Measurements from ENCODE around the gene DEFB129.
"Not testable (repeated sequence)": the region's sequence is repeated elsewhere in the genome, so short reads cannot be mapped to it uniquely, and the experiment has no call there.

The DEFB129 gene

DNA sequence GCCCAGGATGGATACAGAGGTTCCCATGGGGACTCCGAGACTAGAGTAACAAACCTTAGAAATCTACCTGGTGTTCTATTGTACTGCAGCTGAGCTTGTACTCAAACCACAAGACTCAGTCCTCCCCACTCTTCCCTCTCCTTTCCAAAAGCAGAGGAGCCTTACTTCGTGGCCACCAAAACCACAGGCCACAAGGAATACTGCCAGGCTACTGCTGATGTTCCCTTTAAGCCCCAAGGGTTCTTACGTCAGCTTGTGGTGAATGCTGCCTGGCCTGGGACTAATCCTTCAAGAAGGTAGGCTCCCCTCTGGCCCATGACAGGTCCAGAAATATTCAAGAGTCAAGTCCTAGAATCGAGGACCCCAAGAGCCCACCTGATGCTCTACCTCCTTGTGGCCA, 27.1 kb upstream of the DEFB129 start:
- H3K4me2 ChIP-seq (ENCODE audit: low read length), result no peak overlapping the region
- no peak overlapping the region for H3K4me3 ChIP-seq (ENCODE audit: low read depth, low read length)
- no peaks in the 10 kb centered on the region for H3K9me3 ChIP-seq (ENCODE audit: control insufficient read depth, low read length)
- TF ChIP-seq, protein P1, sequence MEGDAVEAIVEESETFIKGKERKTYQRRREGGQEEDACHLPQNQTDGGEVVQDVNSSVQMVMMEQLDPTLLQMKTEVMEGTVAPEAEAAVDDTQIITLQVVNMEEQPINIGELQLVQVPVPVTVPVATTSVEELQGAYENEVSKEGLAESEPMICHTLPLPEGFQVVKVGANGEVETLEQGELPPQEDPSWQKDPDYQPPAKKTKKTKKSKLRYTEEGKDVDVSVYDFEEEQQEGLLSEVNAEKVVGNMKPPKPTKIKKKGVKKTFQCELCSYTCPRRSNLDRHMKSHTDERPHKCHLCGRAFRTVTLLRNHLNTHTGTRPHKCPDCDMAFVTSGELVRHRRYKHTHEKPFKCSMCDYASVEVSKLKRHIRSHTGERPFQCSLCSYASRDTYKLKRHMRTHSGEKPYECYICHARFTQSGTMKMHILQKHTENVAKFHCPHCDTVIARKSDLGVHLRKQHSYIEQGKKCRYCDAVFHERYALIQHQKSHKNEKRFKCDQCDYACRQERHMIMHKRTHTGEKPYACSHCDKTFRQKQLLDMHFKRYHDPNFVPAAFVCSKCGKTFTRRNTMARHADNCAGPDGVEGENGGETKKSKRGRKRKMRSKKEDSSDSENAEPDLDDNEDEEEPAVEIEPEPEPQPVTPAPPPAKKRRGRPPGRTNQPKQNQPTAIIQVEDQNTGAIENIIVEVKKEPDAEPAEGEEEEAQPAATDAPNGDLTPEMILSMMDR (IDR thresholded peaks at IDR 0.05), result no peak
- H3K4me1 ChIP-seq, result no peaks in the 10 kb centered on the region
- no peaks in the 10 kb centered on the region for H3K79me2 ChIP-seq
- no peaks in the 10 kb centered on the region for H3K27me3 ChIP-seq (ENCODE audit: control insufficient read depth, insufficient read depth, low read length)
- no peak overlapping the region for H3K9ac ChIP-seq
- H2AFZ ChIP-seq, result no peak overlapping the region
- H3K36me3 ChIP-seq (ENCODE audit: control insufficient read depth, insufficient read depth, low read length), result no peaks in the 10 kb centered on the region
- no peak overlapping the region for H3K27ac ChIP-seq

DNA sequence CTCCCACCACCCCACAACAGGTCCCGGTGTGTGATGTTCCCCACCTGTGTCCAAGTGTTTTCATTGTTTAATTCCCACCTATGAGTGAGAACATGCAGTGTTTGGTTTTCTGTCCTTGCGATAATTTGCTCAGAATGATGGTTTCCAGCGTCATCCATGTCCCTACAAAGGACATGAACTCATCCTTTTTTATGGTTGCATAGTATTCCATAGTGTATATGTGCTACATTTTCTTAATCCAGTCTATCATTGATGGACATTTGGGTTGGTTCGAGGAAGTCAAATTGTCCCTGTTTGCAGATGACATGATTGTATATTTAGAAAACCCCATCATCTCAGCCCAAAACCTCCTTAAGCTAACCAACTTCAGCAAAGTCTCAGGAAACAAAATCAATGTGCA, 23.4 kb upstream of the DEFB129 start:
- H3K79me2 ChIP-seq; H3K27me3 ChIP-seq (ENCODE audit: control insufficient read depth, insufficient read depth, low read length); H3K9ac ChIP-seq; H3K27ac ChIP-seq; H2AFZ ChIP-seq; H3K4me3 ChIP-seq (ENCODE audit: low read depth, low read length); H3K9me3 ChIP-seq (ENCODE audit: control insufficient read depth, low read length); H3K36me3 ChIP-seq (ENCODE audit: control insufficient read depth, insufficient read depth, low read length); H3K4me2 ChIP-seq (ENCODE audit: low read length); H3K4me1 ChIP-seq: not testable (repeated sequence)

DNA sequence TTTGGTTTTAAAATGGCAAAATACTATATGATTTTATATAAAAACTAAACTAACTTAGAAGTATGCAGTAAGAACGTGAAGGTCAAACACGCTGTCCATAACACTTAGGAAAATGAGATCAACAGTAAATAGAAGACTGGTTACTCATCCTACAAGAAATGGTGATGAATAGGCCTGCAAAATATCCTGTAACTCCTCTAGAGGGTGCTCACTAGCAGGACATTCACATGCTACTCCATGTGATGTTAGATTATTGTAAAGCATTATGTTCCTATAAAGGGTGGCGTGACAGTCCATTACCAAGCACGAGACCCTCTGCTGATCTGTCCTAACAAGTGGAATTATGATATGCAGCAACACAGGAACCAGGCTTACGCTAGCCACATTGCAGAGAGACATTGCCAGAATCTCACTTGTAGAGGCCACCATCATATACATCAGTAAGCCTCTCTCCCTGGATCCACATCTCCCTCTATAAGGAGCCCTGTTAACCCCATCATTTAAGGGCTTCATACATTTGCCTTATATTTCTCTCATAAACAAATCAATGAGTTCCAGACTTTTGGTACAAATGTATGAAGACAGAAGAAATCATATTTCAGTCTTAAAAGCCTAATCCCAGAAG, 18.0 kb upstream of the DEFB129 start:
- Histone ChIP-seq H3K27me3 (ENCODE audit: control insufficient read depth, insufficient read depth, low read length) (no peaks in the 10 kb centered on the region), H3K9ac (no peak overlapping the region), H3K4me1 (no peaks in the 10 kb centered on the region), H3K9me3 (ENCODE audit: control insufficient read depth, low read length) (no peaks in the 10 kb centered on the region), H3K27ac (no peak overlapping the region), H3K36me3 (ENCODE audit: control insufficient read depth, insufficient read depth, low read length) (no peaks in the 10 kb centered on the region), H3K79me2 (no peaks in the 10 kb centered on the region), H3K4me3 (ENCODE audit: low read depth, low read length) (no peak overlapping the region), H2AFZ (no peak overlapping the region), H3K4me2 (ENCODE audit: low read length) (no peak overlapping the region)
- TF ChIP-seq, protein P1 (IDR thresholded peaks at IDR 0.05), result peak; percentile 27

DNA sequence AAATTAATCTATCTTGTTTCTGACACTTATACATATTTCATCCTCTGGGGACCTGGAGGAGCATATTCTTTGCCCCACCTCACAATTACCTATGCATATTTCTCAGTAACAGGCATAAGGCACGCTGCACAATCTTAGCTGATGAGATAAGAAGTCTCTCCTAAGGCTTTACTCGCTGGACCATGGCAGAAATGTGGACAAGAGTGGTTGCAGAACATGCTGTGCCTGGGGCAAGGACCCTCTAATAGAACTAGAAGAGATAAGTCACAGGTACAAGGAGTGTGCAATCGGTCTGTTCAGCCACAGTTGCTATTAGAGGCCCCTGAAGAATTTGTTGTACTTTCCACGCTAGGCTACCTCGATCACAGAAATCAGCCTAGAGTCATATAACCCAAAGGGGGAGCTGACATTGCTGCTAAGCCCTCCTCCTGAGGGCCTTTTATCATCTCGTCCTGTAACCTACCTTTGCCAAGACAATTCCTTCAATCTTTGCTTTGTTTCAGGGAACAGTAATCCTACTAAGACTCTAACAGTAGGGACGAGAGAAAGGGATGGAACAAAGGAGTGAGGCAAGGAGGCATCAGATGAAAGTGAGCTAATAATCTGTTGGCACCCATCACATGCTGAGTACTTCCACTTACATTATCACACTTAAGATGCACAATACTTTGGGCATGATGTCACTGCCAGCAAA, 16.1 kb upstream of the DEFB129 start:
- no peak overlapping the region for H3K9ac ChIP-seq
- no peak overlapping the region for H3K27ac ChIP-seq
- H3K9me3 ChIP-seq (ENCODE audit: control insufficient read depth, low read length), result no peaks in the 10 kb centered on the region
- H3K79me2 ChIP-seq, result no peaks in the 10 kb centered on the region
- no peaks in the 10 kb centered on the region for H3K36me3 ChIP-seq (ENCODE audit: control insufficient read depth, insufficient read depth, low read length)
- H3K27me3 ChIP-seq (ENCODE audit: control insufficient read depth, insufficient read depth, low read length), result no peaks in the 10 kb centered on the region
- TF ChIP-seq, protein P1 (IDR thresholded peaks at IDR 0.05), result no peak
- H2AFZ ChIP-seq, result no peak overlapping the region
- no peak overlapping the region for H3K4me2 ChIP-seq (ENCODE audit: low read length)
- H3K4me3 ChIP-seq (ENCODE audit: low read depth, low read length), result no peak overlapping the region
- no peaks in the 10 kb centered on the region for H3K4me1 ChIP-seq

DNA sequence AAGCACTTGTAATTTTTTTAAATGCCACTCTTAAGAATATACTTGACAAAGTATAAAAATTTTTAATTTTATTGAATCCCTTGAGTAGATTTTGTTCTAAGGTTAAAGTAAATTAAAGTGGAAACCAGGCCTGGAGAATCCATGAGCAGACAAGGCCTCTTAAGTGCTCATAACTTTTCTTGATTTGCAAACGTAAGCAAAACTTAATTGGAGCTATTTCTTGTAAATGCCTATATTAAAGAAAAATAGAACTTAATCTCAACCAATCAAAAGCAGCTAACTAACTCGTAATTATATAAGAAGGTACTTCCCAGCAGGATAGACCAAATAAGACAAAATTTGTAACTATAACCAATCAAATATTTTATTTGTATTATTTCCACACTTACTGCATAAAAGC, 12.7 kb upstream of the DEFB129 start:
- Histone ChIP-seq H3K4me1 (no peaks in the 10 kb centered on the region), H3K4me2 (ENCODE audit: low read length) (no peak overlapping the region)

More for the DNA sequence above, 12.7 kb upstream of the DEFB129 start:
- Histone ChIP-seq H3K79me2 (no peaks in the 10 kb centered on the region), H3K36me3 (ENCODE audit: control insufficient read depth, insufficient read depth, low read length) (no peaks in the 10 kb centered on the region), H3K4me3 (ENCODE audit: low read depth, low read length) (no peak overlapping the region), H2AFZ (no peak overlapping the region), H3K27ac (no peak overlapping the region), H3K27me3 (ENCODE audit: control insufficient read depth, insufficient read depth, low read length) (no peaks in the 10 kb centered on the region), H3K9me3 (ENCODE audit: control insufficient read depth, low read length) (no peaks in the 10 kb centered on the region), H3K9ac (no peak overlapping the region)
- TF ChIP-seq, protein P1 (IDR thresholded peaks at IDR 0.05), result no peak

Data from parathyroid adenoma (tissue), 2 donors.